Fibroblast of pulmonary artery (primary cell): Measurements from ENCODE around the gene TRMT44.
"Not testable (repeated sequence)": the region's sequence is repeated elsewhere in the genome, so short reads cannot be mapped to it uniquely, and the experiment has no call there.

Experiments
- DNase-seq: peaks from one replicate; pipeline ENCODE4 v3.0.0-alpha.2; 2010; ENCODE audit warnings: low read depth
- H3K4me3 ChIP-seq: replicated peaks from 2 replicates; pipeline ENCODE4 v1.5.1; 2011; ENCODE audit warnings: low read depth, mild to moderate bottlenecking, control low read depth, low read length, moderate library complexity
- TF ChIP-seq, protein P1 (sequence below): IDR thresholded peaks from 2 replicates; pipeline ENCODE4 v1.5.1; 2011; ENCODE audit warnings: mild to moderate bottlenecking, control low read depth, low read length, inconsistent platforms; ENCODE audit errors: missing control alignments

Gene TRMT44

DNA sequence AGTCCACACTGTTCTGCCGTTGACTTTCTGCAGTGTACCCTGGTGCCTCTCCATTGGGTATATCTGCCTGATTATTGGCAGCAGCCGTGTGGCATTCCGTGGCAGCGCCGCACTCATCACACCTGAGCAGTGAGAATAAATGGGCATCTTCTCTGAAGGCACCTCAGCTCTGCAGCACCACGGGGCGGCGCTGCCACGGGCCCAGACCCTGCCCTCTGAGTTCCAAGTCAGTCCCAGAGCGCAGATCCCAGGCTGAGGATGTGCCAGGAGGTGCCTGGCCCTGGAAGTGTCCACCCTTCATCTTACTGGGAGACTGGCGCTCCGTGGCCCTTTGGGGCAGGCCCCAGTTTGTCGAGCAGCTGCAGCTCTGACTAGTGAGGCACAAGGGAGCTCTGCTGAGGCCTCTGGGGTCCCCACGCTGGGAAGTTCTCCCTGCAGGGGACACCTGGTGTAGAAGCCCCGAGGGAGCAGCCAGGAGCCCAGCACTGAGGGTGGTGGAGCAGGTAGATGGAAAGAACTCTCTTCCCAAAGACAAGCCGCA, 36.6 kb downstream of the TRMT44 start:
- TF ChIP-seq, protein P1, sequence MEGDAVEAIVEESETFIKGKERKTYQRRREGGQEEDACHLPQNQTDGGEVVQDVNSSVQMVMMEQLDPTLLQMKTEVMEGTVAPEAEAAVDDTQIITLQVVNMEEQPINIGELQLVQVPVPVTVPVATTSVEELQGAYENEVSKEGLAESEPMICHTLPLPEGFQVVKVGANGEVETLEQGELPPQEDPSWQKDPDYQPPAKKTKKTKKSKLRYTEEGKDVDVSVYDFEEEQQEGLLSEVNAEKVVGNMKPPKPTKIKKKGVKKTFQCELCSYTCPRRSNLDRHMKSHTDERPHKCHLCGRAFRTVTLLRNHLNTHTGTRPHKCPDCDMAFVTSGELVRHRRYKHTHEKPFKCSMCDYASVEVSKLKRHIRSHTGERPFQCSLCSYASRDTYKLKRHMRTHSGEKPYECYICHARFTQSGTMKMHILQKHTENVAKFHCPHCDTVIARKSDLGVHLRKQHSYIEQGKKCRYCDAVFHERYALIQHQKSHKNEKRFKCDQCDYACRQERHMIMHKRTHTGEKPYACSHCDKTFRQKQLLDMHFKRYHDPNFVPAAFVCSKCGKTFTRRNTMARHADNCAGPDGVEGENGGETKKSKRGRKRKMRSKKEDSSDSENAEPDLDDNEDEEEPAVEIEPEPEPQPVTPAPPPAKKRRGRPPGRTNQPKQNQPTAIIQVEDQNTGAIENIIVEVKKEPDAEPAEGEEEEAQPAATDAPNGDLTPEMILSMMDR, result no peak
- no peak overlapping the region for H3K4me3 ChIP-seq
- no peak for DNase-seq

DNA sequence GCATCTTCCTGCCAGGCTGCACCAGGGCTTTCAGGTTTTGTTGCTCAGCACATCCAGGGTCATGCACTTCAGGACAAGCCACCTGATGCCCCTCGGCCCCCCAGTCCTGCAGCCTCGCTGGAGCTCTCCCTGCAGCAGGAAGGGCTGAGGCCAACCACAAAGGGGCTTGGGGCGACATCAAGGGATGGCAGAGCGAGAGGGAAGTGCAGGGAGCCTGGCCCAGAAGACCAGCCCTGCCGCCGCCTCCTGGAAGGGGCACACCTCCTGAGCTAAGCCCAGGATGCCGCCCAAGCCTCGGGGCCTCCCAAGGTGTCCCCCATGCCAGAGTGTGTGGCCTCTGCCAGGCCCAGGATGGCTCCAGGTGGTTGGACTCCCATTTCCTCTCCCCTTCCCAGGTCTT, 37.1 kb downstream of the TRMT44 start:
- no peak for DNase-seq
- H3K4me3 ChIP-seq, result no peak overlapping the region
- TF ChIP-seq, protein P1, result no peak

DNA sequence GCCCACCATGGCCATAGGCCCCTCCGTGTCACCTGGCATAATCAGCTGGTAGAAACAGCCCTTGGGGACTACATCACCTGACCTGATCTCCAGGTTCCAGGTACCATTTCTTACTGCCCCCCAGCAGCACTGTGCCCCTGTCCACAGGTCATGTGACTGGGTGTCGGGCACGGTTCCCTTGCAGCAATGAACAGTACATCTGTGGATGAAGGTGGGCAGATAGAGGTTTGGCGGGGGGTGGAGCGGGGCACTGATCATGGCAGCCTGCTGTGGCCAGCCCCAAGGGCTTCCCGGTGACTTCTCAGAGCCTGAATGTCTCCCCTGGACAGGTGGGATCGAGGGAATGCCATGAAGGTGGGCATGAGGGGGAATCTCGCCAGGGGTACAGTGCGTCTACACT, 37.8 kb downstream of the TRMT44 start:
- no peak overlapping the region for H3K4me3 ChIP-seq
- TF ChIP-seq, protein P1, result no peak
- no peak for DNase-seq

DNA sequence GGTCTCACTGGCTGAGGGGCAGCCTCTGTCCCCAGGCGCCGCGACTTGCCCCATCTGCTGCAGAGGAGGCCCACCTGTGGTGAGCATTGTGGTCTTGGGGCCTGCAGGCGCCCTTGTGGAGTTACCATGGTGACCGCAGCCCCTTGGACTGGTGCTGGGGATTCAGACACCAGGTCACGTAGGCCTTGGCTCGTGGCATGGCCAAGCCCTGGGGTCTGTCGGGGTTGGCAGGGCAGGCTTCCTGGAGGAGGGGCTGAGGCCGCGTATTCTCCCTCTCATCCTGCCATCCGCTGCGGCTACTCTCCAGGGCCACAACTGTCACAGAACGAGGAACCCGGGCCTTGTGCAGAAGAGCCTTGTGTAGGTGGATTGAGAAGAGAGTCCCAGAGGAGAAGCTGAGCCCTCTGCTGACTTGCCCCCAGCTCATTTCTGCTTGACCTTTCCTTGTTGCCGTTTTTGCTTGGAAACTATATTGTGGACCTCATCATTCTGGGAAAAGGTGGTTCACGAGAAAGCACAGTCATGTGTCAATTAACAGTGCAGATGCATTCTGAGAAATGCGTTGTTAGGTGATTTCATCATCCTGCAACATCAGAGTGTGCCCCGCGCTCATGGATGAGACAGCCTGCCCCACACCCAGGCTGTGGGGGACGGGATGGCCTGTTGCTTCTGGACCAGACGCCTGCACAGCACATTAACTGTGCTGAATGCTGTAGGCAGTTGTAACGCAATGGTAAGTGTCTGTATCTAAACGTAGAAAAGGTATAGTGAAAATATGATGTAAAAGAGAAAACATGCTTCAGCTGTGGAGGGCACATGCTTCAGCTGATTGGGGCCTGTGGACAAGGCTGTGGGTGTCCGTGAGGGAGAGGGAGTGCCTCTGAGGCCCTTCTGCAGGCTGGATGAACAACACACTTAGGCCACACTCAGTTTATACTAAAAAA, 38.5 kb downstream of the TRMT44 start:
- H3K4me3 ChIP-seq, result no peak overlapping the region
- TF ChIP-seq, protein P1, result no peak
- DNase-seq, result peak; percentile 9

DNA sequence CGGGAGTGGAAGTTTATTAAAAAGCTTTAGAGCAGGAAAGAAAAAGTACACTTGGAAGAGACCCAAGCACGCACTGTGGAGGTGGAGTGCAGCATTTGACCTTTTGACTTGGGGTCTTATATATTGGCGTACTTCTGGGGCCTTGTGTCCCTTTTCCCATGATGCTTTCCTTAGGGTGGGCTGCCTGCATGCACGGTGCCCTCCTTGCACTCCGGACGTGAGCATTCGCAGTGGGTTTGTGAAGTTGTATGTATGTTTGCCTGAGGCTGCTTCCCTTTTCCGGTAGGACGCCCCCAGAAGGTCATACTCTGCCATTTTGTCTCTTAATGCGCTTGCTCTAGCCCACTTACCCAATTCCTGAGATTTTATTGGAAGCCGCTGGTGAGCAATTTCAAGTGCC, 39.6 kb downstream of the TRMT44 start:
- no peak for DNase-seq
- H3K4me3 ChIP-seq, result no peak overlapping the region
- TF ChIP-seq, protein P1, result no peak

DNA sequence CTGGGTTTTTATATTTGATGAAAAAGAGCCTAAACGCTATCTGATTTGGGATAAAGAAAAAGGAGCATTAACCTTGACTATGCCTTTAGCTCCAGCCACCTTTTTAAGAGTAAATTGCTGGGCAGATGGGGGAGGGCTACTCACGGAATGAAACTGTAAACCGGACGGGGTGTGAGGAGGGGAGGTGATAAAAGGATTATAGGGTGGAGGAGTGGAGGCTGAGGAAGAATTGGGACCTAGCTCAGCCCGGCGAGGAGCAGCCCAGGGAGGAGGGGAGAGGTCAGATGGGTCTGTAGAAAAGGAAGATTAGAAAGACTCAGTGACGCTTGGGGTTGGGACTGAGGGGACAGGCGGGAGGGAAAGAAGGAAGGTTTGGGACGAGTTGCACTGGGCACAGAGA, 46.1 kb downstream of the TRMT44 start:
- H3K4me3 ChIP-seq, DNase-seq: not testable (repeated sequence)

DNA sequence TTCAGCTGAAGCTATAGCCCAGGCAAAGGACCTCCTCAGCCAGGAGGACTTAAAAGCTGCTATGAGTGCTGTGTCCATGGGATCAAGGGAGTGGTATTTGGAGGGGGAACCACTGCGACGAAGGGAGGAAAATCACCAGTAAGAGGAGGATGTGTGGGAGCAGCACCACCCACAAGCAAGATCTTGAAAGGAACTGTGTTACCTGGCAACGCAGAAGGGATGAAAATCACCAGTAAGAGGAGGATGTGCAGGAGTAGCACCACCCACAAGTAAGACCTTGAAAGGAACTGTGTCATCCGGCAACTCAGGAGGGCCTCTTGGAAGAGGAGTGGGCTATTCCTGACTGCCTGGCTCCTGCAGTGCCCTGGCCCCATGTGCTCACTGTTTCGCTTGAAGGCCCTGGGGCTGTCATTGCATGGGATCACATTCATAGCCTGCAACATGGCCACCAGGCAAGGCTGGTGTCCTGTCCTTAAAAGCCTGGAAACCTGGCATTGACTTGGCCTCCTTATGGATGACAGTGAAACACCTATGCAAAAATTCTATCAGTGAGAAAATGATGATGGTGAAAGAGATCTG, 48.3 kb downstream of the TRMT44 start:
- TF ChIP-seq, protein P1, result no peak
- no peak for DNase-seq

DNA sequence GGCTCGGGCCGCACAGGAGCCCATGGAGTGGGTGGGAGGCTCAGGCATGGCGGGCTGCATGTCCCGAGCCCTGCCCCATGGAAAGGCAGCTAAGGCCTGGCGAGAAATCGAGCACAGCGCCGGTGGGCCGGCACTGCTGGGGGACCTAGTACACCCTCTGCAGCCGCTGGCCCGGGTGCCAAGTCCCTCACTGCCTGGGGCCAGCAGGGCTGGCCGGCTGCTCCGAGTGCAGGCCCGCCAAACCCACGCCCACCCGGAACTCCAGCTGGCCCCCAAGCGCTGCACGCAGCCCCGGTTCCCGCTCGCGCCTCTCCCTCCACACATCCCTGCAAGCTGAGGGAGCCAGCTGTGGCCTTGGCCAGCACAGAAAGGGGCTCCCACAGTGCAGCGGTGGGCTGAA, 50.9 kb downstream of the TRMT44 start:
- H3K4me3 ChIP-seq, DNase-seq: not testable (repeated sequence)

More for the DNA sequence above, 48.3 kb downstream of the TRMT44 start:
- H3K4me3 ChIP-seq, result no peak overlapping the region
